Stomach (tissue), 4 donors: ENCODE results near the gene CXCL17.

Experiments used
- EP300 ChIP-seq: sonication (generic); formaldehyde crosslinking; IDR thresholded peaks from one replicate; pipeline ENCODE4 v1.6.1; 2017; ENCODE audit warnings: antibody characterized with exemption
- POLR2A ChIP-seq, 4 donors: fragments of 450-650 bp; IDR thresholded peaks; one replicate each; pipeline ENCODE4 v1.6.1; 2016; ENCODE audit warnings: antibody characterized with exemption in 4 of 4, control low read depth in 2 of 4, mild to moderate bottlenecking in 1 of 4, moderate library complexity in 1 of 4
- POLR2AphosphoS5 ChIP-seq, 3 donors: sonication (generic); formaldehyde crosslinking; IDR thresholded peaks; one replicate each; pipeline ENCODE4 v1.6.1; 2016; ENCODE audit warnings: antibody characterized with exemption in 3 of 3
- TF ChIP-seq, protein P1 (sequence below), 7 experiments: fragments of 450-650 bp in 4 of 7; fragments of 200-600 bp in 3 of 7; sonication (generic) in 3 of 7; IDR thresholded peaks; one replicate each; pipeline ENCODE4 v1.5.1; 2016 to 2019; ENCODE audit warnings: antibody characterized with exemption in 7 of 7, control low read depth in 2 of 7, mild to moderate bottlenecking in 1 of 7

DNA sequence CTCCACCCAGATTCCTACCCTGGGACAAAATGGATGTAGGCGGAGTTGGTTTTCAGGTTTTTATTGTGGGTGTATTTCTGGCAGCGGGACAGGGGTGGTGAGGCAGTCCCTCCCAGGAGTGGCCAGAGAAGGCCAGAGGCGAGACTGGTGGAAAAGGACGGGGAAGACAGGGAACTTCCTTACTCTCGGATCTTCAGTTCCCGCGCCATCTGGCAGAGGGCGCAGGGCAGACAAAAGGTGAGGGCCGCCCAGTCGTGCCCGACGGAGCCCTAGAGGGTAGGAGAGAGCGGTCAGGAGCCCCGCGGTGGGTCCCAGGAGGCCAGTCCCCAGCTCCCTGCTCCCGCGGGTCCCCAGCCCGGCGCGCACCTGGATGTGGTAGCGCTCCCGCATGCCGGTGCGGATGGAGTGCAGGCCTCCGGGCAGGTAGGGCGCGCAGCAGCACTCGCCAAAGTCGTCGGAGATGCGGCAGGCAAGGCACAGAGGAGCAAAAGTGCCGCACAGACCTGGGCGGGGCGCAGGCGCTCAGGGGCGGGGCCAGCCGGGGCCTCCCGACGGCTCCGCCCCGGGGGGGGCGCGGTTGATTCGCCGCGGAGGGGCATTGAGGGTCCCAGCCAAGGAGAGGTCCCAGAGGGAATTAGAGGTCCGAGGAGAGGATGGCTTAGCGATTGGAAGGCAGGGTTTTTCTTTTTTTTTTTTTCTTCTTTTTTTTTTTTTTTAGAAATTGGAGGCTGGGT, 55.6 kb downstream of the CXCL17 start:
- TF ChIP-seq POLR2A (IDR thresholded peaks at IDR 0.05) (no peak), POLR2AphosphoS5 (IDR thresholded peaks at IDR 0.05) (no peak), EP300 (no peak)
- TF ChIP-seq, protein P1, sequence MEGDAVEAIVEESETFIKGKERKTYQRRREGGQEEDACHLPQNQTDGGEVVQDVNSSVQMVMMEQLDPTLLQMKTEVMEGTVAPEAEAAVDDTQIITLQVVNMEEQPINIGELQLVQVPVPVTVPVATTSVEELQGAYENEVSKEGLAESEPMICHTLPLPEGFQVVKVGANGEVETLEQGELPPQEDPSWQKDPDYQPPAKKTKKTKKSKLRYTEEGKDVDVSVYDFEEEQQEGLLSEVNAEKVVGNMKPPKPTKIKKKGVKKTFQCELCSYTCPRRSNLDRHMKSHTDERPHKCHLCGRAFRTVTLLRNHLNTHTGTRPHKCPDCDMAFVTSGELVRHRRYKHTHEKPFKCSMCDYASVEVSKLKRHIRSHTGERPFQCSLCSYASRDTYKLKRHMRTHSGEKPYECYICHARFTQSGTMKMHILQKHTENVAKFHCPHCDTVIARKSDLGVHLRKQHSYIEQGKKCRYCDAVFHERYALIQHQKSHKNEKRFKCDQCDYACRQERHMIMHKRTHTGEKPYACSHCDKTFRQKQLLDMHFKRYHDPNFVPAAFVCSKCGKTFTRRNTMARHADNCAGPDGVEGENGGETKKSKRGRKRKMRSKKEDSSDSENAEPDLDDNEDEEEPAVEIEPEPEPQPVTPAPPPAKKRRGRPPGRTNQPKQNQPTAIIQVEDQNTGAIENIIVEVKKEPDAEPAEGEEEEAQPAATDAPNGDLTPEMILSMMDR (IDR thresholded peaks at IDR 0.05): peak in 4 of 7 experiments; percentile 14 to 19 (median 16)
